T-cell (primary cell): ENCODE data around the gene ELL2. TPM values are rescaled to one million over a fixed set of nuclear protein-coding genes. Genes with fewer than 3 reads are reported as not detected.
A peak's percentile ranks its signal among the peaks of the same experiment; 100 is the strongest.

Source experiments
- ATAC-seq, 4 experiments: fragments of 200-7000 bp in 3 of 4; fragments of 150-1000 bp in 1 of 4; cut with Tn5 transposase; replicated peaks in 1 of 4; 1 replicate in 3 of 4; 2 replicates in 1 of 4; pipeline ENCODE4 v1.10.0; 2021; ENCODE audit warnings: moderate library complexity in 3 of 4, mild to moderate bottlenecking in 2 of 4, moderate number of reproducible peaks in 1 of 4
- CTCF ChIA-PET, 2 donors: fragments of 300-600 bp; sonication (Branson Sonifier 250); formaldehyde crosslinking; loops; one replicate each; lab custom pipeline; 2022; ENCODE audit warnings: antibody characterized with exemption in 2 of 2; lab: Charles Lee
- POLR2A ChIA-PET, 2 donors: fragments of 300-600 bp; sonication (Branson Sonifier 250); formaldehyde crosslinking; loops; one replicate each; lab custom pipeline; 2022; ENCODE audit warnings: antibody characterized with exemption in 2 of 2; lab: Charles Lee
- DNase-seq, 35 experiments: peaks; one replicate each; pipeline versions ENCODE4 v3.0.0 to v3.0.0-alpha.2; 2013 to 2023
- H3K27ac ChIP-seq: one replicate; pipeline ENCODE4 v1.5.1; 2013; ENCODE audit warnings: low read length
- H3K27me3 ChIP-seq, 2 experiments: replicated peaks in 1 of 2; 1 replicate in 1 of 2; 2 replicates in 1 of 2; pipeline versions ENCODE4 v1.6.1 to v1.7.0; 2013; ENCODE audit warnings: low read length in 1 of 2, mixed read lengths in 1 of 2; ENCODE audit not compliant: control insufficient read depth in 2 of 2, insufficient read depth in 2 of 2; ENCODE audit errors: extremely low read depth in 1 of 2
- H3K36me3 ChIP-seq, 2 donors: 1 replicate in 1 of 2; 2 replicates in 1 of 2; pipeline versions ENCODE4 v1.6.1 to v1.7.0; 2013; ENCODE audit warnings: low read length in 1 of 2; ENCODE audit not compliant: control insufficient read depth in 2 of 2, insufficient read depth in 1 of 2; ENCODE audit errors: extremely low read depth in 1 of 2
- H3K4me1 ChIP-seq, 2 experiments: 1 replicate in 1 of 2; 2 replicates in 1 of 2; pipeline versions ENCODE4 v1.6.1 to v1.7.0; 2013; ENCODE audit warnings: low read length in 2 of 2, mixed read lengths in 1 of 2; ENCODE audit not compliant: insufficient read depth in 2 of 2, control insufficient read depth in 1 of 2; ENCODE audit errors: extremely low read depth in 1 of 2
- H3K4me3 ChIP-seq, 2 donors: 1 replicate in 1 of 2; 2 replicates in 1 of 2; pipeline versions ENCODE4 v1.5.1 to v1.7.0; 2013; ENCODE audit warnings: mild to moderate bottlenecking in 2 of 2, low read length in 1 of 2, moderate library complexity in 1 of 2; ENCODE audit not compliant: control insufficient read depth in 1 of 2; ENCODE audit errors: extremely low read depth in 1 of 2
- H3K9me3 ChIP-seq: 2 replicates; pipeline ENCODE4 v1.7.0; 2013
- H3K27ac Mint-ChIP-seq, 2 donors: one replicate each; pipeline ENCODE4 v1.8.0; 2020 to 2021; ENCODE audit warnings: mild to moderate bottlenecking in 2 of 2, mixed read lengths in 2 of 2
- H3K27me3 Mint-ChIP-seq, 2 donors: one replicate each; pipeline ENCODE4 v1.8.0; 2021 to 2022; ENCODE audit warnings: mixed read lengths in 2 of 2
- H3K36me3 Mint-ChIP-seq: one replicate; pipeline ENCODE4 v1.8.0; 2021; ENCODE audit warnings: mixed read lengths
- H3K4me1 Mint-ChIP-seq, 3 donors: one replicate each; pipeline ENCODE4 v1.8.0; 2020 to 2022; ENCODE audit warnings: mixed read lengths in 3 of 3, mild to moderate bottlenecking in 1 of 3
- H3K4me3 Mint-ChIP-seq, 3 donors: one replicate each; pipeline ENCODE4 v1.8.0; 2020 to 2022; ENCODE audit warnings: mild to moderate bottlenecking in 3 of 3, mixed read lengths in 3 of 3, moderate library complexity in 3 of 3
- H3K9me3 Mint-ChIP-seq, 3 donors: one replicate each; pipeline ENCODE4 v1.8.0; 2020 to 2022; ENCODE audit warnings: mixed read lengths in 3 of 3
- WGBS: methylation state at CpG from one replicate; pipeline ENCODE4 v1.1.5; 2013; ENCODE audit warnings: missing lambda C conversion rate; ENCODE audit not compliant: insufficient coverage; 5-methylcytosine and 5-hydroxymethylcytosine counted together
- total RNA-seq, 35 experiments: library from RNA in 6 of 35; stranded (reverse) in 6 of 35; fragments of 120-200 nt in 1 of 35; gene quantifications; one replicate each; pipeline versions ENCODE4 v1.2.1 to v1.2.4 and lab custom pipeline; 2013 to 2026

ELL2 gene
- total RNA-seq, 5 donors from 2014 or later (not counting 1 experiment from before 2014, with no cell fraction given), result 10.3 to 57.8 (median 11.3) TPM

- Mint-ChIP-seq H3K4me3 (peak overlapping the region in 1 of 3 donors; percentile 54), H3K9me3 (no peaks in the 10 kb centered on the region), H3K36me3 (no peaks in the 10 kb centered on the region), H3K27ac (peak overlapping the region in 1 of 2 donors; percentile 53), H3K27me3 (peaks cover 9 to 15% of the 10 kb centered on the region in 2 donors), H3K4me1 (peaks cover 28 to 46% (median 41%) of the 10 kb centered on the region in 3 donors)
- Histone ChIP-seq H3K9me3 (no peaks in the 10 kb centered on the region), H3K27ac (no peak overlapping the region), H3K27me3 (peaks cover 0 to 11% of the 10 kb centered on the region in 2 experiments), H3K4me3 (no peak overlapping the region), H3K4me1 (peaks cover 6 to 12% of the 10 kb centered on the region in 2 experiments), H3K36me3 (no peaks in the 10 kb centered on the region)
- POLR2A ChIA-PET, result interaction anchor here in 1 of 2 donors (0.6 kb wide), 1 partner anchor 75 kb away, joined by 3 read pairs; no protein-coding TSS in a partner anchor
- CTCF ChIA-PET, result interaction anchor here (0.7 to 5.4 kb wide), 3 partner anchors 15 to 475 kb away, joined by 3 to 42 read pairs (median 4); no protein-coding TSS in a partner anchor
- DNase-seq (peak in 2 of 35 experiments; percentile 10 to 27), ATAC-seq (no peak)
- WGBS, result 51% methylated on average over 12 of the region's 14 CpGs
These were observed 100.3 kb downstream of the ELL2 start for GRCh38 chr5:95861221-95861863.

- H3K27ac Mint-ChIP-seq, result no peak overlapping the region
- ChIA-PET POLR2A (no interaction called here), CTCF (interaction anchor here (0.5 to 5.4 kb wide), 9 partner anchors 9 to 476 kb away, joined by 3 to 42 read pairs (median 3); partner anchors contain the start of gene ELL2 (in 1 of the 2))
- peaks cover 9 to 15% of the 10 kb centered on the region in 2 donors for H3K27me3 Mint-ChIP-seq
- no peaks in the 10 kb centered on the region for H3K36me3 ChIP-seq
- no peak for DNase-seq
- no peak overlapping the region for H3K27ac ChIP-seq
- H3K27me3 ChIP-seq, result peaks cover 0 to 11% of the 10 kb centered on the region in 2 experiments
- H3K4me3 ChIP-seq, result no peak overlapping the region
- H3K4me1 ChIP-seq, result peaks cover 6 to 12% of the 10 kb centered on the region in 2 experiments
- no peaks in the 10 kb centered on the region for H3K9me3 ChIP-seq
- H3K4me1 Mint-ChIP-seq, result peaks cover 28 to 46% (median 41%) of the 10 kb centered on the region in 3 donors
- WGBS, result 100% methylated on average over 1 of the region's 4 CpGs
- no peak for ATAC-seq
- H3K36me3 Mint-ChIP-seq, result no peaks in the 10 kb centered on the region
- H3K4me3 Mint-ChIP-seq, result peak overlapping the region in 1 of 3 donors; percentile 36
- H3K9me3 Mint-ChIP-seq, result no peaks in the 10 kb centered on the region
These were observed 102.0 kb downstream of the ELL2 start for GRCh38 chr5:95859661-95860060.

DNA sequence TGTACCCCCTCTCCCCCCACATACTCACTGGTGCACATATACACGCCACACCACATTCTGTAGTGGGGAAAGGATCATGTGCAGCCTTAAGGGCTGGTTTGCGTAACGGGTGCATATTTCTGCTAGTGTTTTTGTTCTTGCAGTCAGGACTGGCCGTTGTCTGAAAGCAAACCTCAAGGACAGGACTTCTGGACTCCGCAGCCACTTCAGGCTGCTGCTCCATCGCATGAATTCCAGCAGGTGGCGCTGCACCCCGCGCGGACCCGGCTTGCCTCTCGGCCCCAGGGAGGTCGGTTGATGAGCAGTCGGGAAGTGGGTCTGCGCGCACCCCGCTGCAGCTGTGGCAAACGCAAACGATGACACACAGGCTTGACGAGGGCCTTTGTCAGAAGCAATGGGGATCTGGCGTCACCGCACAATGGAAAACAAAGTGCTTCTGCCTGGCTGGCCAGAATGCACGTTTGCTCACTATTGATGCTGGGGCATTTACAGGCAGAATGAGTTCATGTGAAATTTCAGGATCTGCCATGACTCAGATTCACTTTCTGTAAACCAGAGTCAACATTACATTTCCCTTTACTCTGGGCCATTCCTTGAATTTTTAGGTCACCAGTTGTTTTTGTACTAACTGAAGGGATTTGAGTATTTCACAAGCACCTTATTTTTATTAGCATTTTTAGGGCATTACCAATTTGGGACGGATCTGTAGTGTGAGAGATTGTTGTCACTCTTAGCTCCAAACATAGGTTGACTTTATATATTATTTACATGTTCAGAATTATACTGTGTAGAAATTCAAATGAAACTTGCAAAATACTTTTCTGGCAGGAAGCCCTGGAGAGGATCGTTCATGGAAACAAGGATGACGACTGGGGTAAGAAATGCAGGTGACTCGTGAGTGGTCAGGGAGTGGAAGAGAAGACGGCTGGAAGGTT lies 102.7 kb downstream of the ELL2 start:
- 17% methylated on average over 25 of the region's 28 CpGs for WGBS

GRCh38 chr5:95858023-95858461 lies 103.6 kb downstream of the ELL2 start:
- ChIA-PET CTCF (interaction anchor here (0.8 to 5.4 kb wide), 10 partner anchors 10 to 482 kb away, joined by 3 to 42 read pairs (median 6); no protein-coding TSS in a partner anchor), POLR2A (no interaction called here)
- H3K4me3 Mint-ChIP-seq, result no peak overlapping the region
- peaks cover 28 to 43% (median 41%) of the 10 kb centered on the region in 3 donors for H3K4me1 Mint-ChIP-seq
- WGBS, result 80% methylated on average over 8 of the region's 8 CpGs
- H3K27me3 Mint-ChIP-seq, result peaks cover 9 to 15% of the 10 kb centered on the region in 2 donors
- DNase-seq (no peak), ATAC-seq (no peak)
- H3K36me3 Mint-ChIP-seq, result no peaks in the 10 kb centered on the region
- Histone ChIP-seq H3K27me3 (peaks cover 0 to 14% of the 10 kb centered on the region in 2 experiments), H3K9me3 (no peaks in the 10 kb centered on the region), H3K27ac (no peak overlapping the region), H3K4me1 (peaks cover 5 to 12% of the 10 kb centered on the region in 2 experiments), H3K4me3 (no peak overlapping the region), H3K36me3 (no peaks in the 10 kb centered on the region)
- no peaks in the 10 kb centered on the region for H3K9me3 Mint-ChIP-seq
- H3K27ac Mint-ChIP-seq, result no peak overlapping the region

More for the DNA sequence above, 102.7 kb downstream of the ELL2 start:
- H3K27ac Mint-ChIP-seq, result peak overlapping the region; percentile 60 to 64
- H3K36me3 Mint-ChIP-seq, result no peaks in the 10 kb centered on the region
- peaks cover 6 to 12% of the 10 kb centered on the region in 2 experiments for H3K4me1 ChIP-seq
- peaks cover 9 to 15% of the 10 kb centered on the region in 2 donors for H3K27me3 Mint-ChIP-seq
- H3K4me3 ChIP-seq, result peak overlapping the region; percentile 16 to 26
- H3K4me1 Mint-ChIP-seq, result peaks cover 28 to 46% (median 41%) of the 10 kb centered on the region in 3 donors
- H3K27me3 ChIP-seq, result peaks cover 0 to 11% of the 10 kb centered on the region in 2 experiments
- no peaks in the 10 kb centered on the region for H3K9me3 Mint-ChIP-seq
- H3K36me3 ChIP-seq, result no peaks in the 10 kb centered on the region
- H3K9me3 ChIP-seq, result no peaks in the 10 kb centered on the region
- no peak overlapping the region for H3K27ac ChIP-seq
- H3K4me3 Mint-ChIP-seq, result peak overlapping the region in 2 of 3 donors; percentile 36 to 59
- POLR2A ChIA-PET, result no interaction called here
- DNase-seq (peak; percentile 71 to 92 (median 86)), ATAC-seq (peak; percentile 92 to 97 (median 94))
- CTCF ChIA-PET, result interaction anchor here (0.5 to 5.4 kb wide), 11 partner anchors 9 to 477 kb away, joined by 3 to 42 read pairs (median 3); no protein-coding TSS in a partner anchor

DNA sequence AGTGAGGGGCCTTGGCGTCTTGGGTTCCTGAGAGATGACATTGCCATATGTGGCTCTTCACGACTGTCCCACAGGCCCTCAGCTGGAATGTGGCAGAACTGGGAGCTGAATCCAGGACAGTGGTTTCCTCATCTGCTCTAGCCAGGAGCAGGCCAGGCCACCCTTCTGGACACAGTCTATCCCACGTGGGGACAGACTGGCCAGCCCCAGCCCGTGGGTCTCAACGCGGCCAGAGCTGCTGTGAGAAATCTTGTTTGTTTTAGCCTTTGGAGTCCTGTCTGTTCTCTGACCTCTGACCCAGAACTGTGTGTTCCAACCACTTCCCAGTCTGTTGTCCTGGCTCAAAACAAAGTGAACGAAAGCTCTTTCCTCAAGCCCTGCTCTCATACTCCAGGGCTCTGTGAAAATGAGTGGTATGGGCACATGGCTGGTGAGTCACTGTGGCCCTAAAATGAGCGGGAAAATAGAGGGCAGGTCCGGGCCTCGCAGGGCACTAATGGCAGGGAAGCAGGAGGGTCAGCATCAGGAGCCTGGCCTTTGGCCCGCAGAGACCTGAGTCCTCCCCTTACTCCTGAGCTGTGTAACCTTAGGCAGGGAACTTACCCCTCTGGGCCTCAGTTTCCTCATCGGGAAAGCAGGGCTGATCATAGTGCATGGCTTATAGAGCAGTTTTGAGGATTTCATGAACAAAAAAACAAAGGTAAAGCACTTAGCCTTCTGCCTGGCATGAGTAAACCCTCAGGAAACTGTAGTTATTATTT lies 104.3 kb downstream of the ELL2 start:
- WGBS, result 99% methylated on average over 7 of the region's 12 CpGs
- Mint-ChIP-seq H3K36me3 (no peaks in the 10 kb centered on the region), H3K27me3 (peaks cover 8 to 9% of the 10 kb centered on the region in 2 donors), H3K9me3 (no peaks in the 10 kb centered on the region), H3K4me1 (peaks cover 26 to 36% (median 34%) of the 10 kb centered on the region in 3 donors), H3K27ac (no peak overlapping the region), H3K4me3 (no peak overlapping the region)
- Histone ChIP-seq H3K9me3 (no peaks in the 10 kb centered on the region), H3K36me3 (no peaks in the 10 kb centered on the region), H3K4me1 (peaks cover 5 to 12% of the 10 kb centered on the region in 2 experiments), H3K4me3 (no peak overlapping the region), H3K27me3 (peaks cover 0 to 16% of the 10 kb centered on the region in 2 experiments), H3K27ac (no peak overlapping the region)
- CTCF ChIA-PET, result interaction anchor here (0.6 to 3.5 kb wide), 18 partner anchors 10 to 818 kb away, joined by 3 to 22 read pairs (median 4); no protein-coding TSS in a partner anchor
- ATAC-seq (no peak), DNase-seq (no peak)
- POLR2A ChIA-PET, result interaction anchor here in 1 of 2 donors (0.6 kb wide), 1 partner anchor 284 kb away, joined by 3 read pairs; no protein-coding TSS in a partner anchor
